Heart left ventricle (tissue), 16 donors: Measurements from ENCODE around the gene TRIM47. TPM values are rescaled to one million over a fixed set of nuclear protein-coding genes. Genes with fewer than 3 reads are reported as not detected.

Experiments
- ATAC-seq, 4 donors: fragments of 200-7000 bp; cut with Tn5 transposase; one replicate each; pipeline ENCODE4 v1.9.1; 2020 to 2022; ENCODE audit warnings: moderate library complexity in 4 of 4, mild to moderate bottlenecking in 3 of 4, moderate number of reproducible peaks in 1 of 4
- DNase-seq, 5 donors: peaks; one replicate each; pipeline ENCODE4 v3.0.0-alpha.2; 2020
- H3K27ac ChIP-seq, 12 donors: fragments of 200-600 bp; sonication (generic) in 4 of 12; one replicate each; pipeline versions ENCODE4 v1.5.0 to v1.8.0; 2016 to 2022; ENCODE audit warnings: mild to moderate bottlenecking in 2 of 12
- H3K27me3 ChIP-seq, 9 donors: fragments of 200-600 bp; sonication (generic) in 2 of 9; one replicate each; pipeline versions ENCODE4 v1.5.1 to v1.8.0; 2016 to 2022; ENCODE audit warnings: mild to moderate bottlenecking in 3 of 9
- H3K36me3 ChIP-seq, 9 donors: fragments of 200-600 bp; sonication (generic) in 2 of 9; one replicate each; pipeline versions ENCODE4 v1.5.0 to v1.8.0; 2018 to 2022; ENCODE audit warnings: mild to moderate bottlenecking in 2 of 9
- H3K4me1 ChIP-seq, 12 donors: fragments of 200-600 bp; sonication (generic) in 4 of 12; one replicate each; pipeline versions ENCODE4 v1.5.0 to v1.8.0; 2016 to 2022; ENCODE audit warnings: mild to moderate bottlenecking in 3 of 12
- H3K4me3 ChIP-seq, 12 donors: fragments of 200-600 bp; sonication (generic) in 4 of 12; one replicate each; pipeline versions ENCODE4 v1.5.0 to v1.8.0; 2017 to 2022; ENCODE audit warnings: mild to moderate bottlenecking in 9 of 12, moderate library complexity in 4 of 12
- H3K9me3 ChIP-seq, 12 donors: fragments of 200-600 bp; sonication (generic) in 4 of 12; one replicate each; pipeline versions ENCODE4 v1.5.0 to v1.8.0; 2016 to 2022; ENCODE audit warnings: mild to moderate bottlenecking in 1 of 12
- CTCF ChIP-seq, 12 donors: fragments of 200-600 bp; sonication (generic) in 4 of 12; IDR thresholded peaks; one replicate each; pipeline versions ENCODE4 v1.5.0 to v1.8.0; 2018 to 2022; ENCODE audit warnings: antibody characterized with exemption in 12 of 12, mild to moderate bottlenecking in 5 of 12
- POLR2A ChIP-seq, 2 donors: fragments of 450-650 bp; IDR thresholded peaks; one replicate each; pipeline ENCODE4 v1.6.1; 2017; ENCODE audit warnings: antibody characterized with exemption in 2 of 2, mild to moderate bottlenecking in 2 of 2, moderate library complexity in 2 of 2
- WGBS, 4 donors: extraction: QIAGEN DNeasy Blood & Tissue Kit in 2 of 4; methylation state at CpG; one replicate each; pipeline versions ENCODE4 v1.1.5 to v1.1.7; 2013 to 2018; 5-methylcytosine and 5-hydroxymethylcytosine counted together
- intact Hi-C, 10 donors: fragments of 100-400 bp; cut with DNase I; formaldehyde crosslinking; loops; one replicate each; pipeline versions ENCODE4 v1.11.1 to v1.14.2; 2022
- long read RNA-seq, 3 donors: library from polyadenylated mRNA; unstranded; transcript quantifications; one replicate each; pipeline ENCODE4 v2.0.0, GENCODE V29; 2020 to 2021
- polyA plus RNA-seq, 2 donors: library from polyadenylated mRNA; stranded (reverse); fragments of 200-250 nt; gene quantifications; one replicate each; pipeline ENCODE4 v1.2.3, GENCODE V29; 2013
- total RNA-seq, 9 donors: library from RNA; depleted of rRNA in 2 of 9; stranded (reverse); fragments of >200 nt in 2 of 9; fragmentation: NEBNext Ultra II Directional in 3 of 9; extraction: Animal tissue kit (Norgen Biotek cat#: 25700) in 3 of 9; gene quantifications; one replicate each; pipeline versions ENCODE4 v1.1.0 to v1.2.4, GENCODE V29; 2016 to 2023
- donor health status: ischemic (EF 13 %, LVEDD 7.1; RV severe dilation, severe dysfunction).
- donor health status: healthy with polysubstance abuse.
- donor health status: DM: no; HTN: yes; CAD: no.
- donor health status: DM: no; HTN: no; CAD: no.
- donor health status: ischemic (EF 25% LVEDD 6.9; RV normal size, moderate dysfunction).
- donor health status: ischemic (EF 25% LVEDD 5.7; RV mildly dilated, moderate dysfunction).
- donor health status: healthy.
- donor health status: DM: yes; HTN: yes; CAD: no.
- donor health status: ischemic (EF 35%, LVEDD 5.7; RV mildly dilated, moderate dysfunction).
- donor health status: nonischemic (EF 11% LVEDD 7.7; RV severe dilation, severe dysfunction).
- donor health status: DM: yes; HTN: yes; CAD: no.
- donor health status: PGD.
- donor health status: ischemic (EF 29% LVEDD 5.4; RV normal size, mild dysfunction).
- donor health status: nonischemic (EF 23%, LVEDD 6.1; RV moderate dilation, normal function).

Gene TRIM47
- 10 to 100 TPM; 20.3 to 53.4 (median 31.8) TPM for total RNA-seq
- polyA plus RNA-seq = 10 to 100 TPM; 20.1 to 23.3 TPM
- long read RNA-seq, donor 1, transcript TRIM47-201 (6 exons, 2,266 nt) = major isoform, 43 of 64 reads
- long read RNA-seq, donor 1, partial matches to known transcripts = 9 of 64 reads
- long read RNA-seq, donor 1, other reads (novel, unspliced or antisense) = 9 of 64 reads
- long read RNA-seq, donor 2, transcript TRIM47-204 (6 exons, 1,907 nt) = minor isoform, 20 of 90 reads
- long read RNA-seq, donor 2, transcript TRIM47-201 (6 exons, 2,266 nt) = major isoform, 49 of 90 reads
- long read RNA-seq, donor 2, partial matches to known transcripts = 17 of 90 reads
- long read RNA-seq, donor 2, other reads (novel, unspliced or antisense) = 4 of 90 reads
- long read RNA-seq, donor 3, transcript TRIM47-204 (6 exons, 1,907 nt) = minor isoform, 10 of 63 reads
- long read RNA-seq, donor 3, transcript TRIM47-201 (6 exons, 2,266 nt) = major isoform, 46 of 63 reads
- long read RNA-seq, donor 3, partial matches to known transcripts = 2 of 63 reads
- long read RNA-seq, donor 3, other reads (novel, unspliced or antisense) = 4 of 63 reads

GRCh38 chr17:75878174-75878998 is at the start of gene TRIM47:
TSS of gene TRIM47 (minus strand) at chr17:75878581. CDS start at chr17:75878548, 33 bp downstream.
- ATAC-seq = peak; percentile 13 to 68 (median 47)
- TF ChIP-seq POLR2A (IDR thresholded peaks at IDR 0.05) (peak in 1 of 2 donors; percentile 93), CTCF (IDR thresholded peaks at IDR 0.05) (peak in 2 of 12 donors; percentile 11 to 34)
- 1 to 2% (median 1%) methylated on average over 39 to 87 of the region's 87 CpGs for WGBS, 4 donors

DNA sequence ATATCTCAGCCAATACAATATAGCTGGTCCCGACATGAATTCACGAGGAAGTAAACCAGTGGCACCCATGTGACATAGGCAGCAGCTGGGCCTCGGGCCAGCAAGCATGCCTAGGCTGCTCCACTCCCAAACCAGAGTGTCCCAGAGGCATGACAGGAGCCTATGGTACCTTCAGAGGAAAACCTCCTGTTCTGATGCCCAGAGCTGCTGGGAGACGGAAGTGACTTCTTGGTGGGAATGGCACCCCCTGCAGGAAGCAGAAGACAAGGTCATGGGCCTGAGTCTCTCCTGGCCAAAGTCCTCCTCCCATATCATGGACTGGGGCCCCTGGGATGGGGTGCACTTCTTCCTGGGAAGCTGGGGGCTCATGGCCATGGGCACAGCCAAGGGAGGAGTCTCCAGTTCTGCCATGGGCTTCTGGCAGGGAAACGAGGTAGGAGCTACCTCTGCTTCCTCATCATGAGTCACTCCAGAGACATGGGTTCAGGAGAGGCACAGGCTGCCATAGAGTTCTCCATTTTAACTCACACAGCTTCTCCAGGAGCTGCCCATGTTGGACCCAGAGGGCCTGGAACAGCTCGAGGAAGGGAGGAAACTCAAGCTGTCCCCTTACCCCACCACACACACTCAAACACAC is 49.0 kb upstream of the TRIM47 start:
- WGBS, 4 donors = 59 to 66% (median 61%) methylated on average over 5 to 6 of the region's 6 CpGs
- ATAC-seq (peak in 3 of 4 donors; percentile 26 to 42 (median 28)), DNase-seq (no peak)
- intact Hi-C loops = no loop called here
- Histone ChIP-seq H3K36me3 (peaks cover 0 to 22% (median 0%) of the 10 kb centered on the region in 9 donors), H3K9me3 (no peaks in the 10 kb centered on the region), H3K27me3 (no peaks in the 10 kb centered on the region), H3K27ac (no peak overlapping the region), H3K4me1 (peaks cover 0 to 5% (median 0%) of the 10 kb centered on the region in 12 donors), H3K4me3 (no peak overlapping the region)
- TF ChIP-seq POLR2A (IDR thresholded peaks at IDR 0.05) (no peak), CTCF (IDR thresholded peaks at IDR 0.05) (peak in 9 of 12 donors; percentile 13 to 41 (median 28))

More at GRCh38 chr17:75878174-75878998, at the start of gene TRIM47:
- peak; percentile 69 to 90 (median 84) for DNase-seq
- intact Hi-C loops = loop anchor here in 5 of 10 donors (1.0 to 10.0 kb wide), 3 partner anchors 16 to 104 kb away; partner anchors contain the start of gene WBP2 (in 2 of the 5)
- Histone ChIP-seq H3K9me3 (no peaks in the 10 kb centered on the region), H3K27me3 (no peaks in the 10 kb centered on the region), H3K27ac (peak within 1 kb of the TSS; percentile 91 to 99 (median 96)), H3K36me3 (peaks cover 0 to 27% (median 22%) of the 10 kb centered on the region in 9 donors), H3K4me3 (peak within 1 kb of the TSS; percentile 64 to 96 (median 78)), H3K4me1 (peaks cover 10 to 57% (median 36%) of the 10 kb centered on the region in 12 donors)

DNA sequence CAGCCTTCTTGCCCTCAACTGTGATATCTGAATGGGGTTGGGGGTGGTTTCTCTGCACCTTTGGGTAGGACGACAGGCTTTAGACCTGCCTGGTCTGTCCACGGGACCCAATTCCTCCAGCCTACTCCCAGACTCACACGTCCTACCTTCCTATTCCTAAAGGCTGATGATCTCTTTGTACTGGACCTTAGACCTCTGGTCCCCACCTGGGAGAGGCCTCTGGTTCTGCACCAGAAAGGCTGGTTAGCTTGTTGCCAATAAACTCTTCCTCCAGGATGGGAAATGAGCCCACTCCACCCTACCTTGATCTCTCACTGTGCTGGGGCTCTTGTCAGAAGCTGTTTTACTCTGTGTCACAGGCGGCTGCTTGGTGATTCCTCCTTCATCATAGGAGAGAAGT is 48.1 kb upstream of the TRIM47 start:
- DNase-seq = no peak
- 92 to 96% (median 94%) methylated on average over 4 of the region's 4 CpGs for WGBS, 4 donors
- Histone ChIP-seq H3K36me3 (peaks cover 0 to 22% (median 0%) of the 10 kb centered on the region in 9 donors), H3K27ac (no peak overlapping the region), H3K4me3 (no peak overlapping the region), H3K4me1 (peaks cover 0 to 5% (median 0%) of the 10 kb centered on the region in 12 donors), H3K27me3 (no peaks in the 10 kb centered on the region), H3K9me3 (no peaks in the 10 kb centered on the region)
- TF ChIP-seq CTCF (IDR thresholded peaks at IDR 0.05) (no peak), POLR2A (IDR thresholded peaks at IDR 0.05) (no peak)
- ATAC-seq = no peak
- intact Hi-C loops = no loop called here
